Measurements from ENCODE around the gene SORCS1. TPM values are rescaled to one million over a fixed set of nuclear protein-coding genes. Genes with fewer than 3 reads are reported as not detected.
A peak's percentile ranks its signal among the peaks of the same experiment; 100 is the strongest.

Gene SORCS1
- total RNA-seq, 1 experiment from 2014 or later = 48.9 TPM

- Histone ChIP-seq H3K9me3 (replicated peaks) (no peaks in the 10 kb centered on the region), H3K4me3 (no peak overlapping the region), H3K27ac (no peak overlapping the region), H3K36me3 (peaks cover 2% of the 10 kb centered on the region; the same call in 1 of the 2 replicates), H3K27me3 (no peaks in the 10 kb centered on the region), H3K4me1 (peaks cover 23% of the 10 kb centered on the region)
- peak in 1 of 2 experiments; percentile 65 for DNase-seq
Measured at GRCh38 chr10:107011992-107012391, 152.5 kb downstream of the SORCS1 start.

- H3K27me3 ChIP-seq = no peaks in the 10 kb centered on the region
- no peak overlapping the region for H3K4me3 ChIP-seq
- peaks cover 23% of the 10 kb centered on the region for H3K4me1 ChIP-seq
- no peaks in the 10 kb centered on the region for H3K9me3 ChIP-seq (replicated peaks)
- H3K36me3 ChIP-seq = peaks cover 2% of the 10 kb centered on the region; the same call in 1 of the 2 replicates
- no peak for DNase-seq
- H3K27ac ChIP-seq = no peak overlapping the region
Measured at GRCh38 chr10:107011105-107011504, 153.4 kb downstream of the SORCS1 start.

- no peaks in the 10 kb centered on the region for H3K9me3 ChIP-seq (replicated peaks)
- peaks cover 2% of the 10 kb centered on the region; the same call in 1 of the 2 replicates for H3K36me3 ChIP-seq
- H3K4me1 ChIP-seq = peaks cover 23% of the 10 kb centered on the region
- no peak for DNase-seq
- no peaks in the 10 kb centered on the region for H3K27me3 ChIP-seq
- no peak overlapping the region for H3K27ac ChIP-seq
- H3K4me3 ChIP-seq = no peak overlapping the region
Measured at GRCh38 chr10:107010531-107010930, 154.0 kb downstream of the SORCS1 start.

GRCh38 chr10:107004362-107004761 lies 160.1 kb downstream of the SORCS1 start:
- H3K4me1 ChIP-seq = no peaks in the 10 kb centered on the region

GRCh38 chr10:107002068-107002467 lies 162.4 kb downstream of the SORCS1 start:
- H3K4me3 ChIP-seq = no peak overlapping the region
- no peak for DNase-seq
- no peaks in the 10 kb centered on the region for H3K27me3 ChIP-seq
- no peaks in the 10 kb centered on the region for H3K9me3 ChIP-seq (replicated peaks)
- H3K4me1 ChIP-seq = no peaks in the 10 kb centered on the region
- no peak overlapping the region for H3K27ac ChIP-seq
- H3K36me3 ChIP-seq = no peaks in the 10 kb centered on the region; the same call in 1 of the 2 replicates

More at GRCh38 chr10:107004362-107004761, 160.1 kb downstream of the SORCS1 start:
- Histone ChIP-seq H3K27ac (no peak overlapping the region), H3K36me3 (peaks cover 2% of the 10 kb centered on the region; the same call in 1 of the 2 replicates), H3K27me3 (no peaks in the 10 kb centered on the region), H3K9me3 (replicated peaks) (no peaks in the 10 kb centered on the region), H3K4me3 (no peak overlapping the region)
- no peak for DNase-seq

GRCh38 chr10:106999118-106999707 lies 165.3 kb downstream of the SORCS1 start:
- H3K4me3 ChIP-seq = no peak overlapping the region
- no peaks in the 10 kb centered on the region for H3K27me3 ChIP-seq
- no peak for DNase-seq
- H3K9me3 ChIP-seq (replicated peaks) = no peaks in the 10 kb centered on the region
- H3K27ac ChIP-seq = no peak overlapping the region
- peaks cover 4% of the 10 kb centered on the region; the same call in 1 of the 2 replicates for H3K36me3 ChIP-seq
- no peaks in the 10 kb centered on the region for H3K4me1 ChIP-seq

GRCh38 chr10:106997721-106998120 lies 166.8 kb downstream of the SORCS1 start:
- Histone ChIP-seq H3K27ac (no peak overlapping the region), H3K4me1 (no peaks in the 10 kb centered on the region)

GRCh38 chr10:106996510-106996909 lies 168.0 kb downstream of the SORCS1 start:
- no peak overlapping the region for H3K4me3 ChIP-seq
- peaks cover 4% of the 10 kb centered on the region; the same call in 1 of the 2 replicates for H3K36me3 ChIP-seq
- DNase-seq = no peak
- no peaks in the 10 kb centered on the region for H3K4me1 ChIP-seq
- no peaks in the 10 kb centered on the region for H3K9me3 ChIP-seq (replicated peaks)
- no peaks in the 10 kb centered on the region for H3K27me3 ChIP-seq
- H3K27ac ChIP-seq = no peak overlapping the region

More at GRCh38 chr10:106997721-106998120, 166.8 kb downstream of the SORCS1 start:
- Histone ChIP-seq H3K36me3 (peaks cover 4% of the 10 kb centered on the region; the same call in 1 of the 2 replicates), H3K9me3 (replicated peaks) (no peaks in the 10 kb centered on the region), H3K4me3 (no peak overlapping the region), H3K27me3 (no peaks in the 10 kb centered on the region)
- DNase-seq = no peak

- Histone ChIP-seq H3K27me3 (no peaks in the 10 kb centered on the region), H3K4me1 (peaks cover 13% of the 10 kb centered on the region), H3K27ac (no peak overlapping the region), H3K4me3 (no peak overlapping the region), H3K36me3 (0 out of 2 replicates have a peak, but pooled peaks cover 4% of the 10 kb centered on the region), H3K9me3 (replicated peaks) (no peaks in the 10 kb centered on the region)
- no peak for DNase-seq
Measured at GRCh38 chr10:106992055-106992454, 172.5 kb downstream of the SORCS1 start.

- 0 out of 2 replicates have a peak, but pooled peaks cover 4% of the 10 kb centered on the region for H3K36me3 ChIP-seq
- DNase-seq = no peak
Measured at GRCh38 chr10:106991091-106991490, 173.4 kb downstream of the SORCS1 start.

GRCh38 chr10:106987362-106987761 lies 177.1 kb downstream of the SORCS1 start:
- Histone ChIP-seq H3K36me3 (no peaks in the 10 kb centered on the region), H3K27ac (no peak overlapping the region), H3K27me3 (no peaks in the 10 kb centered on the region), H3K4me3 (no peak overlapping the region), H3K4me1 (peaks cover 23% of the 10 kb centered on the region), H3K9me3 (replicated peaks) (no peaks in the 10 kb centered on the region)
- peak; percentile 71 to 87 for DNase-seq

More at GRCh38 chr10:106991091-106991490, 173.4 kb downstream of the SORCS1 start:
- no peaks in the 10 kb centered on the region for H3K27me3 ChIP-seq
- no peaks in the 10 kb centered on the region for H3K9me3 ChIP-seq (replicated peaks)
- peaks cover 14% of the 10 kb centered on the region for H3K4me1 ChIP-seq
- H3K27ac ChIP-seq = no peak overlapping the region
- H3K4me3 ChIP-seq = no peak overlapping the region

GRCh38 chr10:106982268-106982667 lies 182.2 kb downstream of the SORCS1 start:
- Histone ChIP-seq H3K36me3 (no peaks in the 10 kb centered on the region), H3K27me3 (no peaks in the 10 kb centered on the region), H3K27ac (peak overlapping the region; percentile 87), H3K4me3 (peak overlapping the region; percentile 4), H3K9me3 (replicated peaks) (no peaks in the 10 kb centered on the region), H3K4me1 (peaks cover 41% of the 10 kb centered on the region)
- DNase-seq = peak; percentile 19 to 77

- H3K27ac ChIP-seq = peak overlapping the region; percentile 87
Measured at GRCh38 chr10:106981452-106982075, 182.9 kb downstream of the SORCS1 start.

GRCh38 chr10:106980495-106981451 lies 183.7 kb downstream of the SORCS1 start:
- H3K9me3 ChIP-seq (replicated peaks) = no peaks in the 10 kb centered on the region
- H3K4me1 ChIP-seq = peaks cover 37% of the 10 kb centered on the region
- H3K27ac ChIP-seq = peak overlapping the region; percentile 87
- no peaks in the 10 kb centered on the region for H3K27me3 ChIP-seq
- peak overlapping the region; percentile 4; the same call in 1 of the 2 replicates for H3K4me3 ChIP-seq
- DNase-seq = peak; percentile 22 to 62
- H3K36me3 ChIP-seq = no peaks in the 10 kb centered on the region

More at GRCh38 chr10:106981452-106982075, 182.9 kb downstream of the SORCS1 start:
- H3K27me3 ChIP-seq = no peaks in the 10 kb centered on the region
- H3K9me3 ChIP-seq (replicated peaks) = no peaks in the 10 kb centered on the region
- DNase-seq = peak; percentile 30 to 77
- H3K36me3 ChIP-seq = no peaks in the 10 kb centered on the region
- H3K4me1 ChIP-seq = peaks cover 37% of the 10 kb centered on the region
- H3K4me3 ChIP-seq = peak overlapping the region; percentile 4

Data from SJCRH30 (cell line).